Fibroblast of peridontal ligament (primary cell): ENCODE measurements around the gene FZR1.

Source experiments
- DNase-seq: peaks from one replicate; pipeline ENCODE4 v3.0.0-alpha.2; 2010; ENCODE audit errors: extremely low read depth

FZR1 gene

GRCh38 chr19:3474010-3474409 is 32.1 kb upstream of the FZR1 start:
- no peak for DNase-seq

DNA sequence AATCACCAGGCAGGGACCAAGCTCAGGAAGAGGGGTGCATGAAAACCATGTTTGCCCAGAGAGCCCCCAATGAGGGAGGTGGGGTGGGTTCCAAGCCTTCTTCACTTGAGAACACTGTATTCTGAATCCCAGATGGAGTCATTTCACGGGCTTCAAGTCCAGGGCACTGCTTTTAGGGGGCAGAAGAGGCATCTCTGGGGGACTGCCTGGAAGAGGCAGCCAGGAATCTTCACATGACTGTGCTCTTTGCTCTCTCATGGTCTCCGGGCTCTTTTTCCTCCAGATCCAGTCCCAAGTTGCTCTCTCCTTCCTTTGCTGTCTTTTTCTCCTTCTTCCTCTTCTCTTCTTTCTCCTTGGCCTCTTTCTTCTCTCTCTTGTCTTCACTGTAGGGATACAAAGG is 31.5 kb upstream of the FZR1 start:
- no peak for DNase-seq

DNA sequence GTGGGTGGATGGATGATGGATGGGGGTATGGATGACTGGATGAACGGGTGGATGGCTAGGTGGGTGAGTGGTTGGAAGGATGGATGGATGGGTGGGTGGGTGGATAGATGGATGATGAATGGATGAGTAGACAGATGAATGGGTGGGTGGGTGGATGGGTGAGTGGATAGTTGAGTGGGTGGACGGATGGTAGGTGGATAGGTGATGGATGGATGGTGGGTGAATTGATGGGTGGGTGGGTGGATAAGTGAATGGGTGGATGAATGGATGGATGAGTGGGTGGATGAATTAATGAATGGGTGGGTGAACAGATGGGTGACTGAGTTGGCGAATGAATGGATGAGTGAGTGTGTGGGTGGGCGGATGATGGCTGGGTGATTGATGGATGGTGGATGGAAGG is 30.7 kb upstream of the FZR1 start:
- no peak for DNase-seq

DNA sequence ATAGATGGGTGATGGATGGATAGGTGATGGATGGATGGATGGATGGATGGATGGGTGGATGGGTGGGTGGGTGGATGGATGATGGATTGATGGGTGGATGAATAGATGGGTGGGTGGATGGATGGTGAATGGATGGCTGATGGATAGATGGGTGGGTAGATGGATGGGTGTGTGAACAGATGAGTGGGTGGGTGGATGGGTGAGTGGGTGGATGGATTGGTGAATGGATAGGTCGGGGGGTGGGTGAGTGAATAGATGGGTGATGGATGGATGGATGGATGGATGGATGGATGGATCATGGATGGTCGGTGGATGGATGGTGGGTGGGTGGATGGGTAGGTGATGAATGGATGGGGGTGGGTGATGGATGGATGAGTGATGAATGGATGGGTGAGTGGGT is 29.3 kb upstream of the FZR1 start:
- no peak for DNase-seq

GRCh38 chr19:3477506-3477905 is 28.6 kb upstream of the FZR1 start:
- no peak for DNase-seq

- DNase-seq = no peak
Observed at GRCh38 chr19:3477951-3478350, 28.2 kb upstream of the FZR1 start.

GRCh38 chr19:3478409-3479176 is 27.5 kb upstream of the FZR1 start:
- no peak for DNase-seq

- DNase-seq = no peak
Observed at GRCh38 chr19:3479177-3479833, 26.8 kb upstream of the FZR1 start.

GRCh38 chr19:3479834-3480215 is 26.3 kb upstream of the FZR1 start:
- no peak for DNase-seq

DNA sequence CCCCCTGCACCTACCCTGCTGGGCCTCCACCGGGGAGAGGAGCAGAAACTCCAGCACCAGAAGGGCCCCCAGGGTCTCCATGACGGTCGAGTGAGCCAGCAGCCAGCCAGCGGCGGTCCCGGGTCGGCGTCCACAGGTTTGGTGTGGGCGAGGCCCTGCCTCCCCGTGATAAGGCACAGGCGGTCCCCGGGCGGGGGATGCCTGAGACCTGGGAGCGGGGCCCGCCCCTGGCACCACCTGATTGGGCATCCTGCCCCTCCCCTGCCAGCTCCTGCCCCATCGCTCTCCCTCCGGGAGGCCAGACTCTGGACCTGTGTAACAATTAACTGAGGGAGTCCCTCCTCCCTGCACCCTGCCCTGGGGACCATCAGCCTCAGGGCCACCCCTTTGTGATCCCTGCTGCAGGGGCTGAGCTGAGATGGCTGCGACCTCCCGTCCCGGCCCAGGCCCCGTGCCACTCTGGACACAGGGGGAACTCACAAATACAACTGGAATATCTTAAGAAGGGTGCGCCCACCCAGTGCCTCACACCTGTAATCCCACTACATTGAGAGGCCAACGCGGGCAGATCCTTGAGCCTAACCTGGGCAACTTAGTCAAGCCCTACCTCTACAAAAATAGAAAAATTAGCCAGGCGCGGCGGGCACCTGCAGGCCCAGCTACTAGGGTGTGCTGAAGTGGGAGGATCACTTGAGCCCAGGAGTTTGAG is 25.6 kb upstream of the FZR1 start, which contains the start of gene SMIM24:
SMIM24 (minus strand) TSS at position 143 of the 709 bp plus-strand sequence; CDS start at position 81, 62 bp downstream.
- DNase-seq = no peak

- no peak for DNase-seq
Observed at GRCh38 chr19:3481241-3482090, 24.6 kb upstream of the FZR1 start.

GRCh38 chr19:3482507-3483225 is 23.4 kb upstream of the FZR1 start:
- no peak for DNase-seq

GRCh38 chr19:3483226-3483628 is 22.9 kb upstream of the FZR1 start, which contains the start of gene SMIM44:
SMIM44 (minus strand) TSS chr19:3483441; CDS start chr19:3483403, 38 bp downstream.
- DNase-seq = no peak

DNA sequence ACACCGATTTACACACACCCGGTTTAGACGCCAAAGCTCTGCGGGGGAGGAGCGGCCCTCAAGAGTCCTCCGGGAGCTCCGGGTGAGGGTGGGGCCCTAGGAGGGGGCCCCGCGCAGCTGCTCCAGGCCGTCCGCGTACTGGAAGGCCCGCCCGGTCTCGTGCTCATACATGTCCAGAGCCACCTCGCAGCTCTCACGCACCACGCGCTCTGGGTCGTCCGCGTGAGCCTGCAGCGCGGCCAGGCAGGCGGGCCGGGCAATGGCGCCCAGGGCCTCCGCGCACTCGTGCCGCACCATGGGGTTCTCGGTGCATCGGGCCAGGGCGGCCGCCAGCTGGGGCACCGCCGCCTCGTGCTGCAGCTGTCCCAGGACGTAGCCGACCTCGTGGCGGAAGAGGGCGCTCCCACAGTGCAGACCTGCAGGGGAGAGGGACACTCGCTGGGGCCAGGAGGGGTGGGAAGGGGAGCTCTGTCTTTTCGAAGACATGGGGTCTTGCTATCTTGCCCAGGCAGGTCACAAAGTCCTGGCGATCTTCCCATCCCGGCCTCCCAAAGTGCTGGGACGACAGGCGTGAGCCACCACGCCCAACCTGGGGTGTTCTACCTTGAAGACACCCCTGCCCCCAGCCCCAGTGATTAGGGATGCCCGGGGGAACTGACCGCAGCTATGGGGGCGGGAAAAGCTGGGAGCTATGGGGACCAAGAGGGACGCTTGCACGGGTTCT is 14.6 kb upstream of the FZR1 start:
- no peak for DNase-seq

DNA sequence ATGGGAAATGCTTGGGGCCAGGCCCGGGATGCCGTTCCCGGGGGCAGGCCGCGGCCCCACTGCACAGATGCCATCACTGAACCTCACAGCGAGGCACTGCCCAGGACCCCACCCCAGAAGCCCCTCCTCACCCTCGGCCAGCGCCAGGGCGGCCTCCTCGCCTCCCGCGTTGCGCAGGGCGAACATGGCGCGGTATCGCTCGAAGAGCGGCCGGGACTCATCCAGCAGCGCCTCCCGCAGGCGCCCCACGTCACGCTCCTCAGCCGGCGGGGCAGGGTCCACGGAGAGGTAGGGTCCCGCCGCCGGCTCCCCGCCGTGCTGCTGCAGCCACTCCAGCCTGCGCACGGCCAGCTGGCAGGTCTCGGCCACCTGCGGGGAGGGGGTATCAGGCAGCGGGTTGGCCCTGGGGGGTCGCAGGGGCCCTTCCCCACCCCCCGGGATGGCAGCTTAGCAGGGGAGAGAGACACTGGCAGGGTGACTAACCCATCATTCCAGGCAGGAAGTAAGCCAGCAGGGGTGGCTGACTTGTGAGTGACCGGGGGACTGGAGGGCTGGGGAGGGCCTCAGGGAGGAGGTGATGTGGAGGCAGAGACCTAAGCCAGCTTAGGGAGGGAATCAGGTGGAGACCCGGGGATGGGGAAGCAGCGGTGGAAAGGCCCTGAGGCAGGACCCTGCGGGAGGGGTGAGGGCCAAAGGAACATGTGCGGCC is 13.8 kb upstream of the FZR1 start:
- DNase-seq = no peak

DNA sequence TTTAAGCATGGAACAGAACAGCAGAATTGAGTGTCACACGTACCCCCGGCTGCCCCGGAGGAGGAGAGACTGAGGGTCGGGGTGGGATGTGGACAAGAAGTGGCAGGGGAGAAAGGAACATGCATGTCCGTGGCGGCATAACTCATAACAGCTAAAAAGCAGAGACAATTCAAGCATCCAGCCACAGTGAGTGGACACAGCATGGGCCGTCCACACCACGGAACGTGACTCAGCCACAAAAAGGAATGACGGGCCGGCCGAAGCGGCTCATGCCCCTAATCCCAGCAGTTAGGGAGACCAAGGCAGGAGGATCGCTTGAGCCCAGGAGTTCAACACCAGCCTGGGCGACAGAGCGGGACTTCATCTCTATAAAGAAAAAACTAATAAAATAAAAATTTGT is 13.2 kb upstream of the FZR1 start:
- no peak for DNase-seq

GRCh38 chr19:3493651-3494050 is 12.5 kb upstream of the FZR1 start:
- DNase-seq = no peak

- no peak for DNase-seq
Observed at GRCh38 chr19:3494051-3494450, 12.1 kb upstream of the FZR1 start.

DNA sequence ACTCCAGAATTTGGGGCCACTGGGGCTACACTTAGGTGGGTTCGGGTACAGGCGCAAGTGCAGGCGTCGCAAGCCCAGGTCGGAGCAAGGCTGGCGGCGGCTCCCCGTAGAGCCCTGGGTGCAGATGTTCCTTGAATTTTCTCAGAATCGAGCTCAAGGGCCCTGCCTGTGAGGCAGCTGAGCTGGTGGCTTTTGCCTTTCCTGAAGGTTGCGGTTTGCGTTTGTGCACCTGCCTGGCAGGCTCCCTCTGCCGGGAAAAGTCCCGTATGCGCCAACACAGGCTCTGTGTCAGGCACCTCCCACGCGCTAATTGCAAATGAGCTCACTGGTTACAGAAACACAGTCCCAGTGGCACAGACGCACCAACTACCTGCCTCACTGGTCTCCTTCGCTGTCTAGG is 11.6 kb upstream of the FZR1 start:
- no peak for DNase-seq
